Measurements from ENCODE around the gene LTB. TPM values are rescaled to one million over a fixed set of nuclear protein-coding genes. Genes with fewer than 3 reads are reported as not detected.

Gene LTB
- total and polyA plus RNA-seq, 2 experiments from 2014 or later: 0.61 TPM; not detected in 1

DNA sequence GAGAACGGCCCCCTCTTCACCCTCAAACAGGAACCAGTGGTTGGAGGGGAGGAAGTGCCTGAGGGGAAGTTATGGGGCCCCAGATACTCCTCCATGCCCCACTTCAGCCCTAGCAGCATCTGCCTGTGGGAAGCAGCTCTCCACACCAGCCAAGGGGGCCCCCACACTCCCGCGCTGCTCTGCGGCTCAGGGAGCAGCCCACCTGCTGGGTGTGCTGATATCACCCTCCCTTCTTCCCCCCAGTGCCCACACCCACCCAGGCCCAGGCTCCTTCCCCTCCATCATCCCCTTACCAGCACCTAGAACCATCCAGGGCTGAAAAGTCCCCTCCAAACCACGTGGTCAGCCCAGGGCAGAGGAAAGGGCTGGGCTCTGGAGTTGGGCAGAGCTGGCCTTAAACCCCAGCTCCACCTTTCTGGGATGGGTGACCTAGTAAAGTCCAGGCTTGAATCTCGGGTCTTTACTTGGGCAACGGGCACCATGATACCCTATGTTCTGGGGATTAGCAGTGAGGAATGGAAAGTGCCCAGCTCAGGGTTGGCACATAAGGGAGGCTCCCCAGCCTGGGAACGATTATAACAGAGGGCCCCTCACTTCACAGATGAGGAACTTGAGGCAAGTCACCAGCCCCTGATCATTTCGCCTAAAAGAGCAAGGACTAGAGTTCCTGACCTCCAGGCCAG is 4.5 kb upstream of the LTB start:
- DNase-seq (ENCODE audit: low read depth in 1 of 2, low spot score in 1 of 2): no peak
- Histone ChIP-seq H3K9me3 (ENCODE audit: low read depth) (no peaks in the 10 kb centered on the region), H3K27me3 (no peaks in the 10 kb centered on the region), H3K4me3 (no peak overlapping the region), H3K36me3 (no peaks in the 10 kb centered on the region), H3K27ac (no peak overlapping the region), H3K4me1 (ENCODE audit: low read depth) (peaks cover 1% of the 10 kb centered on the region)
- TF ChIP-seq, protein P1, sequence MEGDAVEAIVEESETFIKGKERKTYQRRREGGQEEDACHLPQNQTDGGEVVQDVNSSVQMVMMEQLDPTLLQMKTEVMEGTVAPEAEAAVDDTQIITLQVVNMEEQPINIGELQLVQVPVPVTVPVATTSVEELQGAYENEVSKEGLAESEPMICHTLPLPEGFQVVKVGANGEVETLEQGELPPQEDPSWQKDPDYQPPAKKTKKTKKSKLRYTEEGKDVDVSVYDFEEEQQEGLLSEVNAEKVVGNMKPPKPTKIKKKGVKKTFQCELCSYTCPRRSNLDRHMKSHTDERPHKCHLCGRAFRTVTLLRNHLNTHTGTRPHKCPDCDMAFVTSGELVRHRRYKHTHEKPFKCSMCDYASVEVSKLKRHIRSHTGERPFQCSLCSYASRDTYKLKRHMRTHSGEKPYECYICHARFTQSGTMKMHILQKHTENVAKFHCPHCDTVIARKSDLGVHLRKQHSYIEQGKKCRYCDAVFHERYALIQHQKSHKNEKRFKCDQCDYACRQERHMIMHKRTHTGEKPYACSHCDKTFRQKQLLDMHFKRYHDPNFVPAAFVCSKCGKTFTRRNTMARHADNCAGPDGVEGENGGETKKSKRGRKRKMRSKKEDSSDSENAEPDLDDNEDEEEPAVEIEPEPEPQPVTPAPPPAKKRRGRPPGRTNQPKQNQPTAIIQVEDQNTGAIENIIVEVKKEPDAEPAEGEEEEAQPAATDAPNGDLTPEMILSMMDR (IDR thresholded peaks at IDR 0.05; ENCODE audit: low read depth, low read length): no peak

DNA sequence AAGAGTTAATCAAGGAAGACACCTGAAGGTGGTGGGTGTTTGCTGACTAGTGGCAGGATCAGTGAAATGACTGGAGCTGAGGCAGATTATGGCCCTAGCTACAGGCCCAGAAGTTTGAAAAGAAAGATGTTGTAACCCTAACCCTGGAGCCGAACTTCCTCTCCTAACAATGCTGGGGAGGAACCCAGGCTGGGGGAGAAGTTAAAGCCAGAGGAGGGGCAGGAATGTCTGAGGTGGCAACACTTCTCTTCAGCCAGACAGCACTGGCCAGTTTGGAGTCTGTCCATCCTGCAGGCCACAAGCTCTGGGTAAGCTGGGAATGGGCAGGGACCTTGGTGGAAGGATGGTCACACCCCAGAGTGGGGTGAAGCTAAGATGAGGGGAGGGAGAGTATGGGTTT is 3.8 kb upstream of the LTB start, which contains the start of gene LST1:
LST1 (plus strand) TSS at position 270 of the 400 bp plus-strand sequence. CDS start 1,023 bp downstream, outside the sequence.
- TF ChIP-seq, protein P1 (IDR thresholded peaks at IDR 0.05; ENCODE audit: low read depth, low read length): no peak
- Histone ChIP-seq H3K27ac (no peak within 1 kb of the TSS), H3K27me3 (no peaks in the 10 kb centered on the region), H3K36me3 (no peaks in the 10 kb centered on the region), H3K9me3 (ENCODE audit: low read depth) (no peaks in the 10 kb centered on the region), H3K4me1 (ENCODE audit: low read depth) (peaks cover 3% of the 10 kb centered on the region), H3K4me3 (no peak within 1 kb of the TSS)
- DNase-seq (ENCODE audit: low read depth in 1 of 2, low spot score in 1 of 2): peak in 1 of 2 donors; percentile 21

- no peak overlapping the region for H3K27ac ChIP-seq
- H3K4me3 ChIP-seq: no peak overlapping the region
- TF ChIP-seq, protein P1 (IDR thresholded peaks at IDR 0.05; ENCODE audit: low read depth, low read length): peak; percentile 16
- peaks cover 3% of the 10 kb centered on the region for H3K4me1 ChIP-seq (ENCODE audit: low read depth)
- H3K27me3 ChIP-seq: no peaks in the 10 kb centered on the region
- DNase-seq (ENCODE audit: low read depth in 1 of 2, low spot score in 1 of 2): no peak
- no peaks in the 10 kb centered on the region for H3K9me3 ChIP-seq (ENCODE audit: low read depth)
- H3K36me3 ChIP-seq: no peaks in the 10 kb centered on the region
Observed at GRCh38 chr6:31585491-31585890, 3.3 kb upstream of the LTB start.

- Histone ChIP-seq H3K4me1 (ENCODE audit: low read depth) (peaks cover 3% of the 10 kb centered on the region), H3K9me3 (ENCODE audit: low read depth) (no peaks in the 10 kb centered on the region), H3K36me3 (no peaks in the 10 kb centered on the region), H3K27ac (peak overlapping the region; percentile 64), H3K27me3 (no peaks in the 10 kb centered on the region), H3K4me3 (peak overlapping the region; percentile 54)
- TF ChIP-seq, protein P1 (IDR thresholded peaks at IDR 0.05; ENCODE audit: low read depth, low read length): no peak
- DNase-seq (ENCODE audit: low read depth in 1 of 2, low spot score in 1 of 2): peak in 1 of 2 donors; percentile 34
Observed at GRCh38 chr6:31581434-31582229, 592 bp downstream of the LTB start.

DNA sequence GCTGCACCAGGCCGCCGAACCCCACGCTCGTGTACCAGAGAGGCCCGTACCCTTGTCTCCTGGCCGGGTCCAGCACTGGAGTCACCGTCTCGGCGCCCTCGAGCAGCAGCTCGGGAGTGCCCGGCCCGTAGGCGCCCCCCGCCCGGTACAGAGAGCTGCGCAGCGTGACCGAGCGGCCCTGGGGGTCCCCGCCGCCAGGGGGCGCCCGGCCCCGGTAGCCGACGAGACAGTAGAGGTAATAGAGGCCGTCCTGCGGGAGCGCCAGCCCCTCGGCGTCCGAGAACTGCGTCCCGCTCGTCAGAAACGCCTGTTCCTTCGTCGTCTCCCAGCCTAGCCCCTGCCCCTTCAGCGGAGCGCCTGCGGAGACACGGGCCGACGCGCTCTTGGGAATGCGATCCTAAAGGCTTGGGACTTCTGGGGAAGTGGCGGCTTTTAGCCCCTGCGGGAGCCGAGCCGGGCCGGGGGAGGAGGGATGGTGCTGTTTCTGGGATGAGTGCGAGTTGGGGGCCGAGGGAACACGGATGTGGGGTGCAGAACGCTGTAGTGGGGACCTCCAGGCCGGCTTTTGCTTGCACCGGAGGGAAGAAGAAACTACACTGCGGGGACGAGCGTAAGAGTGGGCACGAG is 1.3 kb downstream of the LTB start:
- no peaks in the 10 kb centered on the region for H3K9me3 ChIP-seq (ENCODE audit: low read depth)
- H3K27me3 ChIP-seq: no peaks in the 10 kb centered on the region
- H3K4me3 ChIP-seq: peak overlapping the region; percentile 54
- H3K27ac ChIP-seq: peak overlapping the region; percentile 64
- DNase-seq (ENCODE audit: low read depth in 1 of 2, low spot score in 1 of 2): peak; percentile 86 to 92
- no peaks in the 10 kb centered on the region for H3K36me3 ChIP-seq
- TF ChIP-seq, protein P1 (IDR thresholded peaks at IDR 0.05; ENCODE audit: low read depth, low read length): peak; percentile 96
- H3K4me1 ChIP-seq (ENCODE audit: low read depth): peaks cover 3% of the 10 kb centered on the region
